PC-3 (cell line): ENCODE data around the gene EPC2. TPM values are rescaled to one million over a fixed set of nuclear protein-coding genes. Genes with fewer than 3 reads are reported as not detected.

Experiments used
- ATAC-seq: fragments of 200-7000 bp; cut with Tn5 transposase; 2 replicates; pipeline ENCODE4 v1.9.1; 2020; ENCODE audit warnings: mild to moderate bottlenecking, moderate library complexity
- BruUV-seq: library from RNA; stranded (reverse); fragments of 400-500 nt; replicated peaks from 2 replicates; lab custom pipeline; 2021; lab: Mats Ljungman, UMichigan
- CTCF ChIA-PET: fragments of 300-600 bp; sonication (Branson Sonifier 250); formaldehyde crosslinking; loops from one replicate; lab custom pipeline; 2022; ENCODE audit warnings: antibody characterized with exemption; lab: Charles Lee
- POLR2A ChIA-PET: fragments of 300-600 bp; sonication (Branson Sonifier 250); formaldehyde crosslinking; loops from one replicate; lab custom pipeline; 2022; ENCODE audit warnings: antibody characterized with exemption; ENCODE audit not compliant: unreplicated experiment; lab: Charles Lee
- DNase-seq: peaks from one replicate; pipeline ENCODE4 v3.0.0-alpha.2; 2015
- H2AFZ ChIP-seq: fragments of 300-600 bp; sonication (generic); 2 replicates; pipeline ENCODE4 v1.6.0; 2016; ENCODE audit warnings: antibody characterized with exemption, low read length
- H3F3A ChIP-seq: fragments of 300-600 bp; sonication (generic); one replicate; pipeline ENCODE4 v1.6.0; 2017; ENCODE audit warnings: antibody characterized with exemption, low read length, control low read depth, mild to moderate bottlenecking; ENCODE audit not compliant: unreplicated experiment
- H3K27ac ChIP-seq: fragments of 300-600 bp; sonication (generic); 2 replicates; pipeline ENCODE4 v1.5.1; 2016; ENCODE audit warnings: mild to moderate bottlenecking, low read length
- H3K27me3 ChIP-seq: fragments of 300-600 bp; sonication (generic); 2 replicates; pipeline ENCODE4 v1.6.1; 2016; ENCODE audit warnings: low read length, mixed read lengths
- H3K36me3 ChIP-seq: fragments of 300-600 bp; sonication (generic); 2 replicates; pipeline ENCODE4 v1.6.1; 2016; ENCODE audit warnings: low read depth, mixed run types, low read length, mixed read lengths
- H3K4me1 ChIP-seq: fragments of 300-600 bp; sonication (generic); 2 replicates; pipeline ENCODE4 v1.5.1; 2016; ENCODE audit warnings: low read length; ENCODE audit not compliant: insufficient read depth
- H3K4me2 ChIP-seq: fragments of 300-600 bp; sonication (generic); 2 replicates; pipeline ENCODE4 v1.6.0; 2016; ENCODE audit warnings: low read length
- H3K4me3 ChIP-seq: fragments of 300-600 bp; sonication (generic); 2 replicates; pipeline ENCODE4 v1.5.1; 2016; ENCODE audit warnings: mild to moderate bottlenecking, low read length, mixed read lengths
- H3K79me2 ChIP-seq: fragments of 300-600 bp; sonication (generic); 2 replicates; pipeline ENCODE4 v1.6.1; 2017; ENCODE audit warnings: low read length, mixed read lengths
- H3K9ac ChIP-seq: fragments of 300-600 bp; sonication (generic); 2 replicates; pipeline ENCODE4 v1.6.0; 2016; ENCODE audit warnings: mild to moderate bottlenecking, low read length
- H3K9me2 ChIP-seq: fragments of 300-600 bp; sonication (generic); replicated peaks from 2 replicates; pipeline ENCODE4 v1.6.1; 2016; ENCODE audit warnings: mixed run types, low read length, mixed read lengths
- H3K9me3 ChIP-seq: fragments of 300-600 bp; sonication (generic); 2 replicates; pipeline ENCODE4 v1.6.1; 2016; ENCODE audit warnings: low read length, mixed read lengths
- H4K20me1 ChIP-seq: fragments of 300-600 bp; sonication (generic); 2 replicates; pipeline ENCODE4 v1.6.1; 2016; ENCODE audit warnings: low read length, mixed read lengths
- CTCF ChIP-seq: fragments of 300-600 bp; sonication (generic); conservative IDR thresholded peaks from 2 replicates; pipeline ENCODE4 v1.5.1; 2017; ENCODE audit warnings: antibody characterized with exemption, low read depth, mild to moderate bottlenecking, low read length
- EZH2 ChIP-seq: fragments of 300-600 bp; sonication (generic); IDR thresholded peaks from one replicate; pipeline ENCODE4 v1.6.1; 2017; ENCODE audit warnings: antibody characterized with exemption, mild to moderate bottlenecking, low read length; ENCODE audit not compliant: unreplicated experiment
- EZH2phosphoT487 ChIP-seq: fragments of 300-600 bp; sonication (generic); IDR thresholded peaks from 2 replicates; pipeline ENCODE4 v1.6.1; 2018; ENCODE audit warnings: mild to moderate bottlenecking, antibody characterized with exemption, low read length, borderline replicate concordance
- intact Hi-C: fragments of 100-400 bp; cut with micrococcal nuclease; formaldehyde crosslinking; loops from 2 replicates; pipeline ENCODE4 v1.9.0; 2023
- total RNA-seq: library from RNA; depleted of rRNA; stranded (reverse); fragments of >200 nt; gene quantifications from 2 replicates; pipeline ENCODE4 v1.2.3, GENCODE V29; 2014

The EPC2 gene
- total RNA-seq, 1 experiment from 2014 or later = 20.6 TPM

GRCh38 chr2:148642112-148642744 lies 2.3 kb upstream of the EPC2 start:
- Histone ChIP-seq H3K36me3 (no peaks in the 10 kb centered on the region), H3K4me2 (no peak overlapping the region), H3K27me3 (no peaks in the 10 kb centered on the region), H2AFZ (no peak overlapping the region), H3K27ac (no peak overlapping the region), H4K20me1 (peaks cover 17% of the 10 kb centered on the region), H3K9me2 (no peaks in the 10 kb centered on the region), H3K9me3 (no peaks in the 10 kb centered on the region), H3K79me2 (peaks cover 20% of the 10 kb centered on the region), H3K9ac (no peak overlapping the region), H3F3A (no peaks in the 10 kb centered on the region), H3K4me3 (no peak overlapping the region), H3K4me1 (peaks cover 11% of the 10 kb centered on the region)
- BruUV-seq = no TSS peak
- ChIA-PET CTCF (no interaction called here), POLR2A (no interaction called here)
- no peak for ATAC-seq
- TF ChIP-seq CTCF (no peak), EZH2phosphoT487 (no peak), EZH2 (no peak)
- no peak for DNase-seq
- intact Hi-C loops = loop anchor here (10.0 kb wide), 1 partner anchor 233 kb away; the partner anchor contains the start of gene KIF5C

- Histone ChIP-seq H3K36me3 (no peaks in the 10 kb centered on the region), H3K4me1 (peaks cover 11% of the 10 kb centered on the region), H3F3A (no peaks in the 10 kb centered on the region), H3K9me3 (no peaks in the 10 kb centered on the region), H3K27ac (no peak overlapping the region), H3K9ac (no peak overlapping the region), H3K9me2 (no peaks in the 10 kb centered on the region), H4K20me1 (peaks cover 21% of the 10 kb centered on the region), H2AFZ (peak overlapping the region; percentile 89; the same call in 1 of the 2 replicates), H3K4me3 (peak overlapping the region; percentile 92; the same call in 1 of the 2 replicates), H3K27me3 (no peaks in the 10 kb centered on the region), H3K4me2 (peak overlapping the region; percentile 87), H3K79me2 (peaks cover 27% of the 10 kb centered on the region)
- DNase-seq (no peak), ATAC-seq (no peak)
- BruUV-seq = no TSS peak
- intact Hi-C loops = loop anchor here (10.0 kb wide), 1 partner anchor 232 kb away; the partner anchor contains the start of gene KIF5C
- TF ChIP-seq EZH2 = no peak
- no peak for TF ChIP-seq CTCF
- no peak for TF ChIP-seq EZH2phosphoT487
- ChIA-PET POLR2A (interaction anchor here (0.7 kb wide), 1 partner anchor 26 kb away, joined by 7 read pairs; no protein-coding TSS in a partner anchor), CTCF (interaction anchor here (0.8 kb wide), 1 partner anchor 167 kb away, joined by 5 read pairs; no protein-coding TSS in a partner anchor)
Observed at GRCh38 chr2:148642891-148643416, 1.6 kb upstream of the EPC2 start.
